ENCODE results near the gene SARS2.

The SARS2 gene

DNA sequence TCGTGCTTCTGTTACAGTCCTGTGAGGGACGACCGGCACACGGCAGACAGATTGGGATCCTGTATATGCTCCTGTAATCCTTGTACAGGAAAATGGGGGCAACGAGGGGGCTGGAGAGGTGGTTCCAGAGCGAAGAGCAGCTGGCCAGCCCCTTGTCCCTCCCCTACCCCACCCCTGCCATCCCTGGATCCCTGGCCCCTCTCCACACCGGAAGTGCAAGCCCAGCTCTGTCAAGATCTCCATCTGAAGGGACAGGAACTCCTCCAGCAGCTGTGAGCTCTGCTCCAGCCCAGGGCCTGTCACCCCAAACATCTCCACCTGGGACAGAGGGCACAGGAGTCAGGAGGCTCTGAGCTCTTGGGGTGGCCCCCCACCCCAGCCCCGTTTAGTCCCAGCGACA lies 13.0 kb downstream of the SARS2 start:
- DNase-seq, result no peak
- Mint-ChIP-seq H3K4me1 (no peaks in the 10 kb centered on the region), H3K9me3 (no peaks in the 10 kb centered on the region), H3K27ac (no peak overlapping the region), H3K36me3 (no peaks in the 10 kb centered on the region), H3K27me3 (no peaks in the 10 kb centered on the region), H3K4me3 (no peak overlapping the region)
- CTCF ChIA-PET, result interaction anchor here (1.4 kb wide), 1 partner anchor 13 kb away, joined by 3 read pairs; the partner anchor contains the start of genes MRPS12 and SARS2

DNA sequence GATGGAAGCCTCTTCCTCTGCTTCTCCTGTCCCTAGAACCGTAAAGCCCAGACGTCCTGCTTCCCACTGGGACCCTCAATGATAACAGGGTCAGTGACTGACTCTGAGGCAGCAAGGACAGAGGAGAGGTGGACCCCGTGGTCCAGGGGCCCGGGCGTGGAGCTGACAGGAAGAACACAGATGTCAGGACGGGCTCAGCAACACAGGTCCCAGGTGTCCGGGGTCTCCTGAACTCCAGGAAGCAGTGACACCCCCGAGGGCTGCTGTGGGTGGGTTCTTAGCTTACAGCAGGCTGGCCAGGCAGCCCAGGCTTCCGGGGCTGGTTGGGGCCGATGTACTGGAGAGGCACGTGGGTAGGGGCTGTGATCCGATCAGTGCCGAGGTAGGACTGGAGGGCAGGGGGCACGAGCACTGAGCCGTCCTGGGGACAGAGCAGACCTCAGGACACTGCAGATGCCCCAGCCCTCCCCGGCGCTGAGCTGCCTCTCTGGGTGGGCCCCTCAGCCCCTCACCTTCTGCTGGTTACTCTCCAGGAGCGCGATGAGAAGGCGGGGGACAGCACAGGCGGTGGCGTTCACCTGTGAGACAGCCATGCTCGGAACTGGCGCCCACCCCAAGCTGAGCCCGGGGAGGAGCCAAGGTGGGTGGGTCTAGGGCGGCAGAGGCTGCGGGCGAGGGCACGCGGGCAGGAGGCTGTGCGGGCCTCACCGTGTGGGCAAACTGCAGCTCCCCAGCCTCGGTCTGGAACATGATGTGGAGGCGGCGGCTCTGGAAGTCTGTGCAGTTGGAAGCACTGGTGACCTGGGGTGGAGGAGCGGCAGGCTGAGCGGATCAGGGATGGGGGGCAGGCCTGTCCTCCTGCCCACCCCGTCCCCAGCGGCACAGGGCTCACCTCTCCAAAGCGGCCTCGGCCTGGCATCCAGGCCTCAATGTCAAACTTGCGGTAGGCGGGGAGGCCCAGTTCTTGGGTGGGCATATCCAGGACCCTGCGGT lies 14.9 kb downstream of the SARS2 start:
- no peaks in the 10 kb centered on the region for H3K9me3 Mint-ChIP-seq
- DNase-seq, result no peak
- CTCF ChIA-PET, result no interaction called here
- H3K4me3 Mint-ChIP-seq, result no peak overlapping the region
- H3K36me3 Mint-ChIP-seq, result no peaks in the 10 kb centered on the region
- no peak overlapping the region for H3K27ac Mint-ChIP-seq
- H3K27me3 Mint-ChIP-seq, result no peaks in the 10 kb centered on the region
- H3K4me1 Mint-ChIP-seq, result no peaks in the 10 kb centered on the region

DNA sequence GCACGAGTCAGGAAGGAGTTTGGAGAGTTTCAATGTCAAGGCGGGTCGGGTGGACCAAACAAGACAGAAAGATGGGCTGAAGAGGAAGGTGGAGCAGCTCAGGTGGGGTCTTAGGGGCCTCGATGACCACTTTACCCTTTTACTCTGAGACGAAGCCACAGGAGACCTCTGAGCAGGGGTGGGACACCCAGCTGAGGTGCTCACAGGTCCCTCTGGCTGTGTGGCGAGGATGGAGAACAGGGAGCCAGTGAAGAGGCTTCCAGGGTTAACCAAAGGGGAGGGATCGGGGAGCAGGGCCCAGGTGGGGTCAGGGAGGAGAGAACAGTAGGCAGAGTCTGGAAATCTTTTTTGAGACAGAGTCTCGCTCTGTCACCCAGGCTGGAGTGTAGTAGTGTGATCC lies 16.6 kb downstream of the SARS2 start:
- no peak for DNase-seq
- CTCF ChIA-PET, result no interaction called here
- no peak overlapping the region for H3K27ac Mint-ChIP-seq
- H3K27me3 Mint-ChIP-seq, result no peaks in the 10 kb centered on the region
- no peaks in the 10 kb centered on the region for H3K9me3 Mint-ChIP-seq
- no peaks in the 10 kb centered on the region for H3K36me3 Mint-ChIP-seq
- no peak overlapping the region for H3K4me3 Mint-ChIP-seq
- H3K4me1 Mint-ChIP-seq, result peaks cover 5% of the 10 kb centered on the region

DNA sequence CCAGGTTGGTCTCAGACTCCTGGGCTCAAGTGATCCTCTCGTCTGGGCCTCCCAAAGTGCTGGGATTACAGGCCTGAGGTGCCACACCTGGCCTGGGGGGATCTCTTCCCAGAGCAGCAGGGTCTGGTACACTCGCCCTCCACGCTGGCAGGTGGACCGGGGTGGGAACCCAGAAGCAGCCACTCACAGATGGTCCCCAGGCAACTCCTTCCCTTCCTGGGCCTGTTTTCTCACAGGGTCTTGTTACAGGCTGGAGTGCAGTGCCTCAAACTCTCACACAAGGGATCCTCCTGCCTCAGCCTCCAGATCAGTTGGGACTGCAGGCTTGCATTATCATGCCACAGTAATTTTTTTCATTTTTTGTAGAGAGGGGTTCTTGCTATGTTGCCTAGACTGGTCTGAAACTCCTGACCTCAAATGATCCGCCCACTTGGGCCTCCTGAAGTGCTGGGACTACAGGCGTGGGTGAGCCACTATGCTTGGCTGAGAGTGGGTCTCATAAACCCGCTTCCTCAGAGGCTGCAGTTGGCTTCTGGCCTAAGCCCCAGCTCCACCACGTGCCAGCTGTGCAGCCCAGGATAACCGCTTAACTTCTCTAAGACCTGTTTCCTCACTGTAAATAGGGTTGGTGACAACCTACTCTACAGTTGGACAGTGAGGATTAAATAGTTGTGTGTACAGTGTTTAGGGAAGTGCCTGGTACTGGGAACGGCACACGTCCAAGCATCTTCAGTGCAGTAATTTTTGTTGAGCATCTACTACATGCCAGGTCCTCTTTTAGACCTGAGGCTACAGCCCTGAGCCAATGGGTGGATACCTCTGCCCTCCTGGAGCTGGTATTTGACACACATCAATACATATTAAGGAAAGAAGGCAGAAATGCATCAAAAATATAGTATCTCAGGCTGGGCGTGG lies 17.7 kb downstream of the SARS2 start:
- Mint-ChIP-seq H3K27me3 (no peaks in the 10 kb centered on the region), H3K4me1 (peaks cover 10% of the 10 kb centered on the region), H3K4me3 (no peak overlapping the region), H3K36me3 (peaks cover 7% of the 10 kb centered on the region), H3K27ac (no peak overlapping the region), H3K9me3 (peaks cover 1% of the 10 kb centered on the region)
- CTCF ChIA-PET, result no interaction called here
- no peak for DNase-seq

DNA sequence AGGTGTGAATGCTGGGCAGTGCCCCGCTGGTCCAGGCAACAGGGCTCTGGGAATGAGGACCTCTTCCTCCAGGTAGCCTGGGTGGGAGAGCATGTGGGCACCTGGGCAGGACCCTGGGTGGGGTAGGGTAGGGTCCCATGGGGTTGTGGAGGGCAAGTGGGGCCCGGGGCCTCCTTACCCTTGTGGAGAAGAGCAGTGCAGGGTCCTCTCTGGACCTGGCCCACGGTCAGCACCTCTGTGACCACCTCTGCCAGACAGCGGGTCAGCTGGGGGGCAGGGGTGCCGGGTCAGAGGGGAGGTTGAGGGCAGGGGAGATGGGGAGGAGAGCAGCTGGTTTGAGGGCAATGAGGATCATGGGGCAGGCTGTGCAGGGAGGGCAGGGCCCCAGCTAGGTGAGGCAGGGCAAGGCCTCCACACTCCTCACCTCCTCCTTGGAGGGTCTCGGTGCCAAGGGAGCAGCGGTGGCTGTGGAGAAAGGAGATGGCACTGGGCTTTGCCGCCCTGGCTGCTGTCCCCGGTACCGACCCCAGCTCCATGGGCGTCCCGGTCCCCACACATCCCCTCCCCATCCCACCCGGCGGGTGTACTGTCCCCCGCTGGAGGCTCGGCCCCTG lies 19.1 kb downstream of the SARS2 start:
- no peak overlapping the region for H3K27ac Mint-ChIP-seq
- H3K9me3 Mint-ChIP-seq, result peaks cover 6% of the 10 kb centered on the region
- no peaks in the 10 kb centered on the region for H3K27me3 Mint-ChIP-seq
- CTCF ChIA-PET, result no interaction called here
- no peak for DNase-seq
- H3K4me1 Mint-ChIP-seq, result peaks cover 10% of the 10 kb centered on the region
- peaks cover 21% of the 10 kb centered on the region for H3K36me3 Mint-ChIP-seq
- no peak overlapping the region for H3K4me3 Mint-ChIP-seq

DNA sequence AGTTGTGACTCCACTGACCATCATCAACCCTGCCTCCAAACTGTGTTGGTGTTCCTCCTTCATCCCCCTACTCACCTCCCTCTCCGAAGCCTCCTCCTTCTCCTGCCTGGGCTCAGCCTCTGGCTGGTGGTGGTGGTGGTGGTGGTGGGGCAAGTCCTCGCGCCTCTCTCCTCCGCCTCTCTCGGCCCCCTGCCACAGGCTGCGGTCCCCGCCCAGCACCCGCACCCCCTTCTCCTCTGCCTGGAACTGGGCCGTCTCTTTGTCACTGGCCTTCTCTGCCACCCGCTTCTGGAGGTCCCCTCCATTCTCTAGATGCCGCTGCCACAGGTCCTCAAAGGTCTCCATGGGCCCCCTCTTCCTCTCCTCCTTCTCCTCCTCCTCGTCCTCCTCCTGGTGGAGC lies 20.1 kb downstream of the SARS2 start:
- no peak overlapping the region for H3K4me3 Mint-ChIP-seq
- H3K27ac Mint-ChIP-seq, result no peak overlapping the region
- no peaks in the 10 kb centered on the region for H3K27me3 Mint-ChIP-seq
- peaks cover 23% of the 10 kb centered on the region for H3K36me3 Mint-ChIP-seq
- DNase-seq, result no peak
- peaks cover 10% of the 10 kb centered on the region for H3K4me1 Mint-ChIP-seq
- peaks cover 6% of the 10 kb centered on the region for H3K9me3 Mint-ChIP-seq
- CTCF ChIA-PET, result no interaction called here

DNA sequence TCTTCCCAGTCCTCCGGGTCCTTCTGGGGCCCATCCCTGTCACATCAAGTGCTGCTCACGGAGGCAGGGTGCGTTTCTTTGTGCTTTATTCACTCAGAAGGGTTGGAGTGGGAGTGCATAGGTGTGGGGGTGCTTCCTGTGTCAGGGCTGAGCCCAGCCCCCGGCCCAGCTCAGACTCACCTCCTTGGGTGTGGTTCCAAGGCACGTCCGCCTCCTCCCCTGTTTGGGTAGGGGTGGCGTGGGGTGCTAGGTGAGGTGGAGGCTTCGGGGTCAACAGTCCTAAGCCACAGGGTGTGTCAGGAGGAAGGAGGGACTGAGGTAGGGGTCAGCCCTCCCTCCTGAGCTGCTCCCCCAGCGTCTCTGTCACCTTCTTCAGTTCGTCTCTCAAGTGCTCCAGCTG lies 21.7 kb downstream of the SARS2 start:
- Mint-ChIP-seq H3K27ac (peak overlapping the region; percentile 68), H3K27me3 (no peaks in the 10 kb centered on the region), H3K9me3 (peaks cover 6% of the 10 kb centered on the region), H3K36me3 (peaks cover 32% of the 10 kb centered on the region), H3K4me1 (peaks cover 15% of the 10 kb centered on the region), H3K4me3 (no peak overlapping the region)
- DNase-seq, result no peak
- CTCF ChIA-PET, result interaction anchor here (0.9 kb wide), 1 partner anchor 21 kb away, joined by 6 read pairs; the partner anchor contains the start of genes MRPS12 and SARS2

DNA sequence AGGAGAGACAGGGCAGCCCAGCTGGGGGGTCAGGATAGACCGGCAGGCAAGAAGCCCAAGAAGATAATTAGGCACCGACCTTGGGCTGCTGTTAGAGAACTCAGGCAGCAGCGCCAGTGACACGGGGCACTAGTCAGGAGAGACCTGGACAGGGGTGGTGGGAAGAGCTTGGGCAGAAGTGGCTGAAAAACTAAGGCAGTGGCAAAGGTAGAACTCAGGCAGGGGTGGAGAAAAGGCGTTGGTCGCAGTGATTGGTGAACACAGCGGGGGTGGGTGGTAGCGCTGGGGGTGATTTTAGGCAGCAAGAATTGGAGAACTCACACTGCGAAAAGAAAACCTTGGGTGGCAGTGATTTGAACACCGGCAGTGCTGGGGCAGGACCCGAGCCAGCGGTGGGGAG lies 22.9 kb downstream of the SARS2 start:
- Mint-ChIP-seq H3K4me3 (no peak overlapping the region), H3K27ac (peak overlapping the region; percentile 5)

DNA sequence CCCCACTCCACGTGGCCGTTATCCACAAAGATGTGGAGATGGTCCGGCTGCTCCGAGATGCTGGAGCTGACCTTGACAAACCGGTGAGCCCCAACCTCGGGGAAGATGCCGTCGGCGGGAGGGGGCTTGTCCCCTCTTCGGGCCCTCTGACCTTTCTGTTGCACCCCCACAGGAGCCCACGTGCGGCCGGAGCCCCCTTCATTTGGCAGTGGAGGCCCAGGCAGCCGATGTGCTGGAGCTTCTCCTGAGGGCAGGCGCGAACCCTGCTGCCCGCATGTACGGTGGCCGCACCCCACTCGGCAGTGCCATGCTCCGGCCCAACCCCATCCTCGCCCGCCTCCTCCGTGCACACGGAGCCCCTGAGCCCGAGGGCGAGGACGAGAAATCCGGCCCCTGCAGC lies 23.3 kb downstream of the SARS2 start:
- Mint-ChIP-seq H3K9me3 (peaks cover 6% of the 10 kb centered on the region), H3K4me3 (no peak overlapping the region), H3K4me1 (peaks cover 17% of the 10 kb centered on the region), H3K36me3 (peaks cover 37% of the 10 kb centered on the region), H3K27ac (no peak overlapping the region), H3K27me3 (no peaks in the 10 kb centered on the region)
- CTCF ChIA-PET, result no interaction called here
- no peak for DNase-seq

More for the DNA sequence above, 22.9 kb downstream of the SARS2 start:
- DNase-seq, result no peak
- peaks cover 17% of the 10 kb centered on the region for H3K4me1 Mint-ChIP-seq
- no peaks in the 10 kb centered on the region for H3K27me3 Mint-ChIP-seq
- H3K36me3 Mint-ChIP-seq, result peaks cover 36% of the 10 kb centered on the region
- peaks cover 6% of the 10 kb centered on the region for H3K9me3 Mint-ChIP-seq
- CTCF ChIA-PET, result interaction anchor here (0.7 kb wide), 1 partner anchor 391 kb away, joined by 3 read pairs; no protein-coding TSS in a partner anchor

DNA sequence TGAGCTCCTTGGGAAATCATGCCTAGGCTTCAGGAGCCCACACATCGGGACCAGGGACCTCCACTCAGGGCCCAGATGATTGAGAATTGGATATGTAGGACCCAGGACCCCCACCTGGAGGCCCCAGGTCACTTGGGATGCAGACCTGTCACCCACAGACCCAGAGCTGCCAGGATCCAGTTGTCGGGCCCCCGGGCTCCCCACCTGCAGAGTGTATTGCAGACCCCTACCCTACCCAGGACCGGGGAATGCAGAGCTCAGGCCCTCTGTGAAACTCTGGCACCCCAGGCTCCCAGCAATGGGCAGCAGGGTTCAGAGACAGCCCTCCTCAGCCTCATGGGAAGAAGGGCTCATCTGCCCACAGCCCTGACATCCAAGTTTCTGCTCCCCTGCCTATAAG lies 24.9 kb downstream of the SARS2 start:
- no peak overlapping the region for H3K4me3 Mint-ChIP-seq
- peaks cover 44% of the 10 kb centered on the region for H3K36me3 Mint-ChIP-seq
- DNase-seq, result no peak
- CTCF ChIA-PET, result interaction anchor here (0.6 kb wide), 1 partner anchor 22 kb away, joined by 3 read pairs; no protein-coding TSS in a partner anchor
- H3K4me1 Mint-ChIP-seq, result peaks cover 30% of the 10 kb centered on the region
- H3K27me3 Mint-ChIP-seq, result no peaks in the 10 kb centered on the region
- peaks cover 7% of the 10 kb centered on the region for H3K9me3 Mint-ChIP-seq
- no peak overlapping the region for H3K27ac Mint-ChIP-seq

DNA sequence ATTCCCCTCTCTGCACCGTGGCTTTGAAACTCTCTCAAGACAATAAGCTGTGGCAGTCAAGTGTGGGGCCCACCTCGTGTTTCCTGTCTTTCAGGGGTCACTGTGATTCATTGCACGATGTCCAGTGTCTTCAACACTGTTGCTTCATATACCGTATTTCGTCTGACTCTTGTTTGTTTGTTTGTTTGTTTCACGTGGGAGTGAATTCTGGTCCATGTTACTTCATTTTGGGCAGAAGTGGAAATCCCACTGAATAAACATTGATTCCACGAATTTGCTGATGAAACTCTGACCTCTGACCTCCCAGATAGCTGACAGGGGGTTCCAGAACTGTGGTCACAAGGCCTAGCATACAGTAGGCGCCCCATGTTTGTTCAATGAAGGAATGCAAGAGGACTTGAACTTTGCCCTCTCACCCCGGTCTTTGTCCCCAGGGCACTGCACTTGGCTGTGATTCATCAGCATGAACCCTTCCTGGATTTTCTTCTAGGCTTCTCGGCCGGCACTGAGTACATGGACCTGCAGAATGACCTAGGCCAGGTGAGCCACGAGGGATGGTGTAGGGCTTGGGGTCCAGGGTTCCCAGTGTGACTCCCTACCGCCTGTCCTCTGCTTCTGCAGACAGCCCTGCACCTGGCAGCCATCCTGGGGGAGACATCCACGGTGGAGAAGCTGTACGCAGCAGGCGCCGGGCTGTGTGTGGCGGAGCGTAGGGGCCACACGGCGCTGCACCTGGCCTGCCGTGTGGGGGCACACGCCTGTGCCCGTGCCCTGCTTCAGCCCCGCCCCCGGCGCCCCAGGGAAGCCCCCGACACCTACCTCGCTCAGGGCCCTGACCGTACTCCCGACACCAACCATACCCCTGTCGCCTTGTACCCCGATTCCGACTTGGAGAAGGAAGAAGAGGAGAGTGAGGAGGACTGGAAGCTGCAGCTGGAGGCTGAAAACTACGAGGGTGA lies 25.7 kb downstream of the SARS2 start:
- no peak for DNase-seq
- no peaks in the 10 kb centered on the region for H3K27me3 Mint-ChIP-seq
- CTCF ChIA-PET, result no interaction called here
- H3K36me3 Mint-ChIP-seq, result peaks cover 44% of the 10 kb centered on the region
- H3K9me3 Mint-ChIP-seq, result peaks cover 7% of the 10 kb centered on the region
- H3K4me3 Mint-ChIP-seq, result no peak overlapping the region
- no peak overlapping the region for H3K27ac Mint-ChIP-seq
- H3K4me1 Mint-ChIP-seq, result peaks cover 33% of the 10 kb centered on the region

DNA sequence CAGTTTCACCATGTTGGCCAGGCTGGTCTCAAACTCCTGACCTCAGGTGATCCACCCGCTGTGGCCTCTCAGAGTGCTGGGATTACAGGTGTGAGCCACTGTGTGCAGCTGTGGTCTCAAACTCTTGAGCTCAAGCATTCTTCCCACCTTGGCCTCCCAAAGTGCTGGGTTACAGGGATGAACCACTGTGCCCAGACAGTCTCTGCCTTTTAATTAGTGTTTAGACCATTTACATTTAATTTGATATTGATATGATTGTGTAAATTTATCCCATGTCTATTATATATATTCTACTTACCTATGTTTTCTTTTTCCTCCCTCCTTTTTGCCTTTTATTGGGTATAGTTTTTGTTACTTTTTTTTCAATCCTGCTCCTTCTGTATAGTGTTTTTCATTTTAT lies 28.9 kb downstream of the SARS2 start:
- Mint-ChIP-seq H3K36me3 (peaks cover 25% of the 10 kb centered on the region), H3K4me1 (peaks cover 45% of the 10 kb centered on the region), H3K9me3 (peaks cover 2% of the 10 kb centered on the region), H3K27me3 (no peaks in the 10 kb centered on the region), H3K27ac (peak overlapping the region; percentile 4), H3K4me3 (peak overlapping the region; percentile 84)
- CTCF ChIA-PET, result no interaction called here
- DNase-seq, result no peak

DNA sequence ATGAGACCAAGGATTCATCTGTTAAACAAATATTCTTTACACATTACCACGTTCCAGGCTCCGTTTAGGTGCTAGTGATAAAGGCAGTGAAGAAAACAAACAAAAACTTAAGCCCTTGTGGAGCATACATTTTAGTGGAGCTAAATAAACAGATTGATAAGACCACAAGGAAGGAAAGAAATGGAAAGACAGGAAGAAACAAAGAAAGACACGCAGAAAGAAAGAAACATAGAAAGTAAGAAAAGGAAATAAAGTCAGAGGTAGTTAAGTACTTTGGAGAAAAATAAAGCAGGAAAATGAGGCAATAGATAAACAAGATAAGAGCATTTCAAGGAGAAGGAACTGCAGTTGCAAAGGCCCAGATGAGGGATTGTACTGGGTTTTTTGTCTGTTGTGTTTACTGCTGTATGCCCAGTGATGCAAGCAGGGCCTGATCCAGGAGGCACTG lies 29.8 kb downstream of the SARS2 start:
- DNase-seq, result no peak
- CTCF ChIA-PET, result interaction anchor here (0.6 to 1.9 kb wide), 7 partner anchors 13 to 498 kb away, joined by 3 to 14 read pairs (median 4); partner anchors contain the start of genes FAM98C, MRPS12 and SARS2
- Mint-ChIP-seq H3K27ac (peak overlapping the region; percentile 67), H3K9me3 (peaks cover 2% of the 10 kb centered on the region), H3K4me3 (peak overlapping the region; percentile 84), H3K4me1 (peaks cover 45% of the 10 kb centered on the region), H3K27me3 (no peaks in the 10 kb centered on the region), H3K36me3 (peaks cover 21% of the 10 kb centered on the region)

All from activated naive CD4-positive, alpha-beta T cell treated with anti-CD3 and anti-CD28 coated beads, Interleukin-2, amount 10 ng/mL, durations not matched to agents 7 days and 5 days (primary cell).